GM10266 (cell line): Measurements from ENCODE around the gene ERCC6L2.

Experiments used
- DNase-seq: peaks from one replicate; pipeline ENCODE4 v3.0.0; 2012; ENCODE audit errors: extremely low spot score
- TF ChIP-seq, protein P1 (sequence below): IDR thresholded peaks from 2 replicates; pipeline ENCODE4 v1.5.1; 2012; ENCODE audit warnings: mild to moderate bottlenecking, low read depth; ENCODE audit not compliant: control insufficient read depth, insufficient read depth; ENCODE audit errors: missing control alignments

Gene ERCC6L2

GRCh38 chr9:95937131-95937530 is 61.6 kb downstream of the ERCC6L2 start:
- TF ChIP-seq, protein P1, sequence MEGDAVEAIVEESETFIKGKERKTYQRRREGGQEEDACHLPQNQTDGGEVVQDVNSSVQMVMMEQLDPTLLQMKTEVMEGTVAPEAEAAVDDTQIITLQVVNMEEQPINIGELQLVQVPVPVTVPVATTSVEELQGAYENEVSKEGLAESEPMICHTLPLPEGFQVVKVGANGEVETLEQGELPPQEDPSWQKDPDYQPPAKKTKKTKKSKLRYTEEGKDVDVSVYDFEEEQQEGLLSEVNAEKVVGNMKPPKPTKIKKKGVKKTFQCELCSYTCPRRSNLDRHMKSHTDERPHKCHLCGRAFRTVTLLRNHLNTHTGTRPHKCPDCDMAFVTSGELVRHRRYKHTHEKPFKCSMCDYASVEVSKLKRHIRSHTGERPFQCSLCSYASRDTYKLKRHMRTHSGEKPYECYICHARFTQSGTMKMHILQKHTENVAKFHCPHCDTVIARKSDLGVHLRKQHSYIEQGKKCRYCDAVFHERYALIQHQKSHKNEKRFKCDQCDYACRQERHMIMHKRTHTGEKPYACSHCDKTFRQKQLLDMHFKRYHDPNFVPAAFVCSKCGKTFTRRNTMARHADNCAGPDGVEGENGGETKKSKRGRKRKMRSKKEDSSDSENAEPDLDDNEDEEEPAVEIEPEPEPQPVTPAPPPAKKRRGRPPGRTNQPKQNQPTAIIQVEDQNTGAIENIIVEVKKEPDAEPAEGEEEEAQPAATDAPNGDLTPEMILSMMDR: no peak
- no peak for DNase-seq

- TF ChIP-seq, protein P1: no peak
- no peak for DNase-seq
Observed at GRCh38 chr9:95938724-95939123, 63.2 kb downstream of the ERCC6L2 start.

GRCh38 chr9:95939472-95939871 is 64.0 kb downstream of the ERCC6L2 start:
- DNase-seq: no peak
- TF ChIP-seq, protein P1: no peak

DNA sequence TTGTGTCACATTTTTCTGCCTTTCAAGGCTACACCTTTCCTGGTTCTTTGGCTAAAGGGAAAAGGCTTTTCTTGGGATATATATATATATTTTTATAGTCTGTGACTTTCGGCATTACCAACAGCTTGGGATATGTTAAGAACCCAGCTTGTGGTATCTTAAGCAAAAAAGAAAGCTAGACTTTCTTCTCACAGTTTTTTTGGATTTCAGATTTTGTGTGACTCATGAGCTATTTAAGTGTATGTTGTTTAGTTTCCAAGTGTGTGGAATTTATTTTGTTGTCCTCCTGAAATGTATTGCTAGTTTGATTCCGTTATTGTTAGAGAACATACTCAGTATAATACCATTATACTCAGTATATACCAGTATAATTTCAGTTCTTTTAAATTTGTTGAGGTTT is 64.8 kb downstream of the ERCC6L2 start:
- TF ChIP-seq, protein P1: no peak
- DNase-seq: no peak

GRCh38 chr9:95942016-95942415 is 66.5 kb downstream of the ERCC6L2 start:
- TF ChIP-seq, protein P1: no peak
- no peak for DNase-seq

- no peak for DNase-seq
- TF ChIP-seq, protein P1: no peak
Observed at GRCh38 chr9:95947118-95947517, 71.6 kb downstream of the ERCC6L2 start.

DNA sequence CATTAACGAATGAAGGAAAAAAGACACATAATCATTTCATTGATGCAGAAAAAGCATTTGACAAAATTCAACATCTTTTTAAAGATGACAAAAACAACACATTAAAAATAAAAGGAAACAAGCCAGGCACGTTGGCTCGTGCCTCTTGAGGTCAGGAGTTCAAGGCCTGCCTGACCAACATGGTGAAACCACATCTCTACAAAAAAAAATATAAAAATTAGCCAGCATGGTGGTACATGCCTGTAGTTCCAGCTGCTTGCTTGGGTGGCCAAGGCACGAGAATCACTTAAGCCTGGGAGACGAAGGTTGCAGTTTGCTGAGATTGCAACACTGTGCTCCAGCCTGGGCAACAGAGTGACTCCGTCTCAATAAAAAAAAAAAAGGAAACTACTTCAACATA is 77.0 kb downstream of the ERCC6L2 start:
- DNase-seq: no peak
- TF ChIP-seq, protein P1: no peak
